CD14-positive monocyte (primary cell): ENCODE measurements around the gene COX5B. TPM values are rescaled to one million over a fixed set of nuclear protein-coding genes. Genes with fewer than 3 reads are reported as not detected.

Experiments
- DNase-seq, 3 donors: peaks; one replicate each; pipeline ENCODE4 v3.0.0-alpha.2; 2011 to 2022
- H2AFZ ChIP-seq: 2 replicates; pipeline ENCODE4 v1.6.0; 2012; ENCODE audit warnings: mild to moderate bottlenecking, low read depth, low read length, inconsistent platforms; ENCODE audit not compliant: insufficient read depth, poor library complexity, severe bottlenecking
- H3K27ac ChIP-seq, 2 donors: 1 replicate in 1 of 2; 2 replicates in 1 of 2; pipeline ENCODE4 v1.5.1; 2012 to 2013; ENCODE audit warnings: low read length in 2 of 2, control low read depth in 1 of 2, inconsistent platforms in 1 of 2, low read depth in 1 of 2, mild to moderate bottlenecking in 1 of 2
- H3K27me3 ChIP-seq, 2 donors: one replicate each; pipeline versions ENCODE4 v1.6.0 to v1.6.1; 2011 to 2013; ENCODE audit warnings: low read length in 2 of 2; ENCODE audit not compliant: control insufficient read depth in 2 of 2, insufficient read depth in 2 of 2
- H3K36me3 ChIP-seq, 2 donors: replicated peaks in 1 of 2; 1 replicate in 1 of 2; 2 replicates in 1 of 2; pipeline versions ENCODE4 v1.5.1 to v1.6.1; 2012 to 2013; ENCODE audit warnings: low read length in 2 of 2, control low read depth in 1 of 2, inconsistent platforms in 1 of 2, mild to moderate bottlenecking in 1 of 2; ENCODE audit not compliant: insufficient read depth in 2 of 2, control insufficient read depth in 1 of 2
- H3K4me1 ChIP-seq, 2 donors: 1 replicate in 1 of 2; 2 replicates in 1 of 2; pipeline versions ENCODE4 v1.5.1 to v1.6.1; 2012 to 2013; ENCODE audit warnings: low read length in 2 of 2, control low read depth in 1 of 2, inconsistent platforms in 1 of 2, mild to moderate bottlenecking in 1 of 2, moderate library complexity in 1 of 2; ENCODE audit not compliant: insufficient read depth in 2 of 2, control insufficient read depth in 1 of 2
- H3K4me2 ChIP-seq: replicated peaks from 2 replicates; pipeline ENCODE3; 2012; ENCODE audit warnings: low read length, moderate library complexity, mild to moderate bottlenecking; ENCODE audit not compliant: poor library complexity, severe bottlenecking; ENCODE audit errors: extremely low read depth
- H3K4me3 ChIP-seq, 3 experiments: fragments of 200-600 bp in 1 of 3; sonication (generic) in 1 of 3; replicated peaks in 1 of 3; 1 replicate in 2 of 3; 2 replicates in 1 of 3; pipeline ENCODE4 v1.5.1; 2011 to 2013; ENCODE audit warnings: low read length in 3 of 3, mild to moderate bottlenecking in 3 of 3, control low read depth in 2 of 3, low read depth in 2 of 3, inconsistent platforms in 1 of 3, moderate library complexity in 1 of 3
- H3K79me2 ChIP-seq: 2 replicates; pipeline ENCODE4 v1.6.0; 2012; ENCODE audit warnings: mild to moderate bottlenecking, control low read depth, inconsistent platforms, low read length, moderate library complexity; ENCODE audit not compliant: insufficient read depth
- H3K9ac ChIP-seq: 2 replicates; pipeline ENCODE4 v1.6.0; 2017; ENCODE audit warnings: low read length, mild to moderate bottlenecking; ENCODE audit not compliant: insufficient read depth, poor library complexity, severe bottlenecking
- H3K9me3 ChIP-seq, 2 donors: replicated peaks in 1 of 2; 1 replicate in 1 of 2; 2 replicates in 1 of 2; pipeline versions ENCODE4 v1.5.1 to v1.6.1; 2012 to 2013; ENCODE audit warnings: low read length in 2 of 2, control low read depth in 1 of 2; ENCODE audit not compliant: control insufficient read depth in 1 of 2, insufficient read depth in 1 of 2
- H4K20me1 ChIP-seq: 2 replicates; pipeline ENCODE4 v1.6.0; 2012; ENCODE audit warnings: mild to moderate bottlenecking, low read length, control low read depth, moderate library complexity; ENCODE audit not compliant: insufficient read depth
- H3K27ac Mint-ChIP-seq, 7 donors: one replicate each; pipeline ENCODE4 v1.8.0; 2020; ENCODE audit warnings: mild to moderate bottlenecking in 7 of 7, mixed read lengths in 7 of 7, moderate library complexity in 6 of 7, inconsistent platforms in 2 of 7
- H3K27me3 Mint-ChIP-seq, 3 donors: one replicate each; pipeline ENCODE4 v1.8.0; 2021 to 2022; ENCODE audit warnings: low read depth in 3 of 3, mild to moderate bottlenecking in 3 of 3, mixed read lengths in 3 of 3, moderate library complexity in 3 of 3, inconsistent platforms in 1 of 3
- H3K36me3 Mint-ChIP-seq, 2 donors: one replicate each; pipeline ENCODE4 v1.8.0; 2020; ENCODE audit warnings: mixed read lengths in 2 of 2, inconsistent platforms in 1 of 2, mild to moderate bottlenecking in 1 of 2
- H3K4me1 Mint-ChIP-seq: one replicate; pipeline ENCODE4 v1.8.0; 2020; ENCODE audit warnings: mild to moderate bottlenecking, mixed read lengths
- H3K4me3 Mint-ChIP-seq, 2 donors: one replicate each; pipeline ENCODE4 v1.8.0; 2020; ENCODE audit warnings: mild to moderate bottlenecking in 2 of 2, mixed read lengths in 2 of 2, moderate library complexity in 1 of 2
- H3K9me3 Mint-ChIP-seq, 7 donors: one replicate each; pipeline ENCODE4 v1.8.0; 2020 to 2022; ENCODE audit warnings: mixed read lengths in 7 of 7, mild to moderate bottlenecking in 6 of 7, moderate library complexity in 6 of 7, inconsistent platforms in 2 of 7
- CTCF ChIP-seq: fragments of 200-600 bp; IDR thresholded peaks from one replicate; pipeline ENCODE4 v1.8.0; 2022; ENCODE audit warnings: antibody characterized with exemption, mild to moderate bottlenecking
- WGBS: methylation state at CpG from one replicate; pipeline ENCODE4 v1.1.5; 2013; ENCODE audit warnings: missing lambda C conversion rate; ENCODE audit not compliant: insufficient coverage; 5-methylcytosine and 5-hydroxymethylcytosine counted together
- intact Hi-C, 2 donors: fragments of 100-400 bp; cut with micrococcal nuclease; formaldehyde crosslinking; loops; one replicate each; pipeline versions ENCODE4 v1.15.0 to v1.15.1; 2023
- polyA plus RNA-seq, 3 donors: library from polyadenylated mRNA; depleted of rRNA in 1 of 3; unstranded in 2 of 3; stranded (reverse) in 1 of 3; fragments of 300-500 nt in 2 of 3; fragments of >200 nt in 1 of 3; fragmentation: Illumina TruSeq in 2 of 3; gene quantifications; 1 replicate in 2 of 3; 2 replicates in 1 of 3; pipeline ENCODE4 v1.2.3, GENCODE V29; 2012 to 2021

COX5B gene
- polyA plus RNA-seq, 3 donors: 215 to 598 (median 546) TPM

GRCh38 chr2:97660775-97661389 lies 15.0 kb downstream of the COX5B start:
- Mint-ChIP-seq H3K27ac (peak overlapping the region in 2 of 7 donors; percentile 16 to 32), H3K4me3 (no peak overlapping the region), H3K27me3 (peaks cover 0 to 4% (median 2%) of the 10 kb centered on the region in 3 donors), H3K4me1 (peaks cover 36% of the 10 kb centered on the region), H3K9me3 (peaks cover 0 to 1% (median 0%) of the 10 kb centered on the region in 7 donors), H3K36me3 (peaks cover 33 to 45% of the 10 kb centered on the region in 2 donors)
- Histone ChIP-seq H3K27me3 (no peaks in the 10 kb centered on the region), H3K9ac (no peak overlapping the region), H3K4me1 (peaks cover 20 to 23% of the 10 kb centered on the region in 2 donors), H3K27ac (peak overlapping the region in 1 of 2 donors; percentile 24), H3K9me3 (no peaks in the 10 kb centered on the region), H2AFZ (no peak overlapping the region), H3K36me3 (peaks cover 42 to 45% of the 10 kb centered on the region in 2 donors), H3K4me3 (no peak overlapping the region), H4K20me1 (peaks cover 11% of the 10 kb centered on the region), H3K79me2 (peaks cover 32% of the 10 kb centered on the region), H3K4me2 (no peak overlapping the region)
- peak in 1 of 3 donors; percentile 23 for DNase-seq
- intact Hi-C loops: loop anchor here in 1 of 2 donors (10.0 kb wide), 1 partner anchor 1026 kb away; the partner anchor contains the start of gene KANSL3
- no peak for TF ChIP-seq CTCF
- WGBS: 68% methylated on average over 17 of the region's 18 CpGs

- WGBS: 100% methylated on average over 2 of the region's 6 CpGs
- TF ChIP-seq CTCF: no peak
- Histone ChIP-seq H3K27ac (peak overlapping the region in 1 of 2 donors; percentile 94), H2AFZ (no peak overlapping the region), H3K27me3 (no peaks in the 10 kb centered on the region), H3K79me2 (peaks cover 32% of the 10 kb centered on the region), H3K36me3 (peaks cover 32 to 34% of the 10 kb centered on the region in 2 donors), H3K4me1 (peaks cover 20 to 23% of the 10 kb centered on the region in 2 donors), H4K20me1 (peaks cover 11% of the 10 kb centered on the region), H3K9ac (peak overlapping the region; percentile 86), H3K4me3 (peak overlapping the region in 1 of 3 experiments; percentile 84), H3K4me2 (peak overlapping the region; percentile 93), H3K9me3 (no peaks in the 10 kb centered on the region)
- Mint-ChIP-seq H3K9me3 (peaks cover 0 to 1% (median 0%) of the 10 kb centered on the region in 7 donors), H3K4me1 (peaks cover 36% of the 10 kb centered on the region), H3K27ac (peak overlapping the region in 5 of 7 donors; percentile 19 to 97 (median 62)), H3K27me3 (peaks cover 0 to 4% (median 2%) of the 10 kb centered on the region in 3 donors), H3K36me3 (peaks cover 31 to 37% of the 10 kb centered on the region in 2 donors), H3K4me3 (peak overlapping the region in 1 of 2 donors; percentile 87)
- intact Hi-C loops: loop anchor here (2.0 to 10.0 kb wide), 3 partner anchors 15 to 1027 kb away; partner anchors contain the start of genes COX5B (in 1 of the 2) and KANSL3 (in 1 of the 2)
- no peak for DNase-seq
Observed at GRCh38 chr2:97661927-97662326, 16.1 kb downstream of the COX5B start.
